HG03196 (cell line): ENCODE results near the gene MACROH2A2.
"Not testable (repeated sequence)": the region's sequence is repeated elsewhere in the genome, so short reads cannot be mapped to it uniquely, and the experiment has no call there.

Experiments
- ATAC-seq: cut with Tn5 transposase; IDR thresholded peaks from one replicate; pipeline ENCODE4 v1.9.1; 2021; ENCODE audit not compliant: unreplicated experiment

The MACROH2A2 gene

GRCh38 chr10:70148516-70148915, 95.9 kb downstream of the MACROH2A2 start:
- no peak for ATAC-seq

- no peak for ATAC-seq
Measured at GRCh38 chr10:70155255-70155838, 102.7 kb downstream of the MACROH2A2 start.

- no peak for ATAC-seq
Measured at GRCh38 chr10:70158113-70158512, 105.5 kb downstream of the MACROH2A2 start.

DNA sequence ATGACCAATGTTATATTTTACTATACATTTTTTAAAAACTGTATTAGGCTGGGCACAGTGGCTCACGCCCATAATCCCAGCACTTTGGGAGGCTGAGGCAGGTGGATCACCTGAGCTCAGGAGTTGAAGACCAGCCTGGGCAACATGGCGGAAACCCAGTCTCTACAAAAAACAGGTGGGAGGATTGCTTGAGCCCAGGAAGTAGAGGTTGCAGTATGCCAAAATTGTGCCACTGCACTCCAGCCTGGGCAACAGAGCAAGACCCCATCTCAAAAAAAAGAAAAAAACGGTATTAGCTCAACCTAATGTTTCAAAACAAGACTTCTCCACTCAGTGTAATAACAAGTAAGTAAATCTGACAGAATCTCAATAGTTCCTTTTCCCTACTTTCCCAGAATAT, 106.7 kb downstream of the MACROH2A2 start:
- not testable (repeated sequence) for ATAC-seq

GRCh38 chr10:70160798-70161197, 108.2 kb downstream of the MACROH2A2 start:
- ATAC-seq = no peak
